Mucosa of descending colon (tissue), 3 donors: ENCODE data around the gene MAP3K5. TPM values are rescaled to one million over a fixed set of nuclear protein-coding genes. Genes with fewer than 3 reads are reported as not detected.

Experiments
- ATAC-seq: fragments of 200-7000 bp; cut with Tn5 transposase; one replicate; pipeline ENCODE4 v1.9.1; 2020; ENCODE audit warnings: mild to moderate bottlenecking, moderate library complexity
- DNase-seq, 3 donors: peaks; one replicate each; pipeline ENCODE4 v3.0.0-alpha.2; 2020
- H3K36me3 ChIP-seq: fragments of 200-600 bp; one replicate; pipeline ENCODE4 v1.8.0; 2021; ENCODE audit warnings: low read depth, mild to moderate bottlenecking
- H3K4me1 ChIP-seq: fragments of 200-600 bp; one replicate; pipeline ENCODE4 v1.8.0; 2021; ENCODE audit warnings: low read depth, mild to moderate bottlenecking
- H3K4me3 ChIP-seq: fragments of 200-600 bp; one replicate; pipeline ENCODE4 v1.8.0; 2021; ENCODE audit warnings: mild to moderate bottlenecking
- H3K9me3 ChIP-seq: fragments of 200-600 bp; one replicate; pipeline ENCODE4 v1.8.0; 2021; ENCODE audit warnings: mild to moderate bottlenecking
- intact Hi-C, 2 donors: fragments of 100-400 bp; cut with DNase I in 1 of 2; cut with micrococcal nuclease in 1 of 2; formaldehyde crosslinking; loops; one replicate each; pipeline versions ENCODE4 v1.11.0 to v1.11.1; 2022; cut with DNase I, micrococcal nuclease
- total RNA-seq, 3 donors: library from RNA; stranded (reverse); fragmentation: NEBNext Ultra II Directional in 2 of 3; extraction: Animal tissue kit (Norgen Biotek cat#: 25700) in 2 of 3; gene quantifications; one replicate each; pipeline versions ENCODE4 v1.2.1 to v1.2.4, GENCODE V29; 2021 to 2023
- TF ChIP-seq, protein P1 (sequence below): fragments of 200-600 bp; IDR thresholded peaks from one replicate; pipeline ENCODE4 v1.8.0; 2022; ENCODE audit warnings: antibody characterized with exemption, mild to moderate bottlenecking
- donor health status: DM: no; HTN: no; CAD: no; lungs with moderate emphysema.
- donor health status: DM: no; HTN: no; CAD: no.
- donor health status: DM: no; HTN: yes; CAD: no.

MAP3K5 gene
- total RNA-seq, 3 donors from 2014 or later: 12.6 to 18.2 (median 16.3) TPM

DNA sequence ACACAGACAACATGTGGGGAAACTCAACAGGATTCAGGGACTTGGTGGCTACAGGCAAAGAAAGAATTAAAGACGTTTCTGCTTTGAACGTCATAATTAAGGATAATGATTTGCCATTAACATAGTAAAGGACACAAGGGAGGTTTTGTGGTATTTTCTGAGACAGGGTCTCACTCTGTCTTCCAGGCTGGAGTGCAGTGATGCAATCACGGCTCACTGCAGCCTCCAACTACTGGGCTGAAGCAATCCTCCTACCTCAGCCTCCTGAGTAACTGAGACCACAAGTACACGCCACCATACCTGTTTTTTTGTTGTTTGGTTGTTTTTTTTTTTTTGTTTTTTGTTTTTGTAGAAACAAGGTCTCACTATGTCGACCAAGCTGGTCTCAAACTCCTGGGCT is 62.4 kb downstream of the MAP3K5 start:
- TF ChIP-seq, protein P1, sequence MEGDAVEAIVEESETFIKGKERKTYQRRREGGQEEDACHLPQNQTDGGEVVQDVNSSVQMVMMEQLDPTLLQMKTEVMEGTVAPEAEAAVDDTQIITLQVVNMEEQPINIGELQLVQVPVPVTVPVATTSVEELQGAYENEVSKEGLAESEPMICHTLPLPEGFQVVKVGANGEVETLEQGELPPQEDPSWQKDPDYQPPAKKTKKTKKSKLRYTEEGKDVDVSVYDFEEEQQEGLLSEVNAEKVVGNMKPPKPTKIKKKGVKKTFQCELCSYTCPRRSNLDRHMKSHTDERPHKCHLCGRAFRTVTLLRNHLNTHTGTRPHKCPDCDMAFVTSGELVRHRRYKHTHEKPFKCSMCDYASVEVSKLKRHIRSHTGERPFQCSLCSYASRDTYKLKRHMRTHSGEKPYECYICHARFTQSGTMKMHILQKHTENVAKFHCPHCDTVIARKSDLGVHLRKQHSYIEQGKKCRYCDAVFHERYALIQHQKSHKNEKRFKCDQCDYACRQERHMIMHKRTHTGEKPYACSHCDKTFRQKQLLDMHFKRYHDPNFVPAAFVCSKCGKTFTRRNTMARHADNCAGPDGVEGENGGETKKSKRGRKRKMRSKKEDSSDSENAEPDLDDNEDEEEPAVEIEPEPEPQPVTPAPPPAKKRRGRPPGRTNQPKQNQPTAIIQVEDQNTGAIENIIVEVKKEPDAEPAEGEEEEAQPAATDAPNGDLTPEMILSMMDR: no peak
- Histone ChIP-seq H3K4me1 (no peaks in the 10 kb centered on the region), H3K9me3 (no peaks in the 10 kb centered on the region), H3K4me3 (no peak overlapping the region), H3K36me3 (no peaks in the 10 kb centered on the region)
- intact Hi-C loops: no loop called here
- DNase-seq (no peak), ATAC-seq (no peak)

DNA sequence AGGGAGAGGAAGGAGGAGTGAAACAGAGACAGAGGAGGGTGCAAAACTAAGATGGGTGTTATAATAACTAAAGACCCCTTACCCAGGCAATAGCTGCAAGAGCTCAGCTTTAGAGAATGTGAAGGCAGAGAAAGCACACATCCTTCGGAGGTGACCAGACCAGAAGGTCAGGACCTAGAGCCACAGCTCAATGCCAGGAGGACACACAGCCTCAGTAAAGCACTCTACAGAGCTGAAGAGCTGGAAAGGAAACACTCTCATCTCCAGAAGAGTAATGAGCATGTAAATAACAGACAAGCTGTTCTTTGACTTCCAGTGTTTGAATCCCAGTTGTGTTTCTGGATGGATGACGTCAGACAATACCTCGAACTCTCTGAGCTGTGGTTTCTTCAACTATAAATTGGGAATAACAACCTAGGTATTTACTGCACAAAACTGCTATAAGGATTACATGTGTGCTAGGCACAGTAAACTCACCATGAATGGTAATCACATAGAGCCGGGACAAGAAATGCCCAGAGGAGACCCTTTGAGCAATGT is 63.2 kb downstream of the MAP3K5 start:
- intact Hi-C loops: no loop called here
- TF ChIP-seq, protein P1: no peak
- Histone ChIP-seq H3K4me1 (no peaks in the 10 kb centered on the region), H3K36me3 (no peaks in the 10 kb centered on the region), H3K9me3 (no peaks in the 10 kb centered on the region), H3K4me3 (no peak overlapping the region)
- DNase-seq: no peak
- ATAC-seq: no peak

DNA sequence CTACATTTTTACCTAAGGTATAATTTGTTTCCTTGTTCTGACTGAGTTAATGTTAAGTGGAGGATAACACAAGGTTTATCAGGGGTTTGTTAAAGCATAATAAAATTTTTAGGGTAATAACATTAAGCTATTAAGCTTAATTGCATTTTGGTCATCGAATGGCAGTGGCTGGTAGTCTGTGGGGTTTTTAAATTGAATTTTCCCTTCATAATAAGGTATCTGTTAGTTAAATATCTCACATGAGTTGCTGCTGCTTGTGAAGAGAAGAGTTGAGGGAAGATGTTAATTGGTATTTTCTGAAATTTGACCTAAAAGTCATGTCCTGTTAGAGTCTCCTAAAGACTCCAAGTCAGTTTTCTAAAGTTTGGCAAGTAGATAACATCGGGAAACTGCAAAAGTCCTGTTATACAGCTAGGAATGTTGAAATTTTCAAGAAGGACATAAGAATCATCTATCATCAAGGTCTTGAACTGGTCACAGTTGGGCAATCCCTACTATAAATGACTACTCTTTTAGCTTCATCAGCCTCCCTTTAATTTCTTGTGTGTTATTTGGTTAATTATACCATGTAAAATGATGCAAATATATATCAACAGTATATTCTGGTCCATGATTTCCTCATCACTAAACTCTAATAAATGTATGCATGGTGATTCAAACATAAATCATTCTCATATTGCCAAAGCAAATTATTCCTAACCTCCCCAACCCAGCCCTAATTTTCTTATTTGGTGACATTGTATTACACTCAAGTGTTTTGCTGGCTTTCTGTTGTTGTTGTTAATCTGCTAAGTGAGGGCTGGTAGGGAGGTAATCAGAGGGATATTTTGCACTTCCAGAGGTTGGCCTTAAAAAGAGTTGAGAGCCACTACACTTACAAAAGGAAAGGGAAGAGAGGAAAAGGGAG is 64.0 kb downstream of the MAP3K5 start:
- intact Hi-C loops: no loop called here
- H3K36me3 ChIP-seq: no peaks in the 10 kb centered on the region
- DNase-seq (no peak), ATAC-seq (no peak)
- TF ChIP-seq, protein P1: no peak
- peaks cover 7% of the 10 kb centered on the region for H3K4me1 ChIP-seq
- H3K9me3 ChIP-seq: no peaks in the 10 kb centered on the region
- H3K4me3 ChIP-seq: no peak overlapping the region

DNA sequence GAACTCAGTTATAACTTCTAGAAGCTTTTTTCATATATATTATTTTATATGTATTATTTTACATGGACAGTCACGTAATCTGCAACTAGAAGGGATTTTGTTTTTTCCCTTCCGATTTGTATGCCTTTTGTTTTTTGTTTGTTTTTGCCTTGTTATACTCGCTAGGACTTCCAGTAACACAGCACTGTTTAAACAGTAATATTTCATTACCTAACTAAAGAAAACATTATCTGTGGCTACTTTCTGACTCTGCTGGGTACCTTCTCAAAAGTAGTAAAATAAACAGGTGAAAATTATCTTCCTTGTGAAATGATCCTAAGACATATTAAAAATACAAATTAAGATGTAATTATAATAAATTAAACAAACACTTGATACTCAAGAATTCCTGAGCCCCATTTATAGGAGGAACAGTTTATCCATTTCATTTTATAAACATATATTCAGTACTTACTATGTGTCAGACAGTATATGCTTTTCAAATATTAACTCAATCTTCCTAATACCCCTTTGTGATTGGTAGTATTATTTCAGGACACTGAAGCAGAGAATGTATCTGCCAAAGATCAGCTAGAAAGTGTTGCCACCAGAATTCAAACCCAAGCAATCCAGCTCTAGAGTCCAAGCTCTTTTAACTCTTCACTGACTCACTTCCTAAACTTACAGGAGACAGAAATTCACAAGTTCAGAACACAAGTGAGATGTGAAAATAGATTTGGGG is 65.3 kb downstream of the MAP3K5 start:
- TF ChIP-seq, protein P1: no peak
- Histone ChIP-seq H3K9me3 (no peaks in the 10 kb centered on the region), H3K4me3 (no peak overlapping the region), H3K36me3 (no peaks in the 10 kb centered on the region), H3K4me1 (peaks cover 8% of the 10 kb centered on the region)
- intact Hi-C loops: no loop called here
- no peak for ATAC-seq
- no peak for DNase-seq

DNA sequence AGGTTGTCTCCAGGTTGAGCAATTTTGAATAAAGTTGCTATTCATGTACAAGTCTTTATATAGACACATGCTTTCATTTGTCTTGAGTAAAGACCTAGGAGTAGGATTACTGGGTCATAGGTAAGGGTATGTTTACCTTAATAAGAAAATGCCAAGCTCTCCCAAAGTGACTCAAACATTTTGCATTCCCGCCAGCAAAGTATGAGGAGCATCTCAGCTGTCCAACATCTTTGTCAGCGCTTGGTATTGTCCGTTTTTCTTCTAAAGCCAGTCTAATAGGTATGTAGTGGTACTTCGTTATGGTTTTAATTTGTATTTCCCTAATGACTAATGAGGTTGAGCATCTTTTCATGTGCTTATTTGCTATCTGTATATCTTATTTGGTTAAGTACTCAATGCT is 67.2 kb downstream of the MAP3K5 start:
- ATAC-seq: no peak
- no peak for DNase-seq
- intact Hi-C loops: no loop called here
- peaks cover 8% of the 10 kb centered on the region for H3K4me1 ChIP-seq
- H3K36me3 ChIP-seq: no peaks in the 10 kb centered on the region
- TF ChIP-seq, protein P1: no peak
- no peaks in the 10 kb centered on the region for H3K9me3 ChIP-seq
- no peak overlapping the region for H3K4me3 ChIP-seq
